CD4-positive, alpha-beta T cell treated with Interleukin-6 for 4 hours (primary cell): ENCODE data around the gene PYCARD.
A peak's percentile ranks its signal among the peaks of the same experiment; 100 is the strongest.
"Not testable (repeated sequence)": the region's sequence is repeated elsewhere in the genome, so short reads cannot be mapped to it uniquely, and the experiment has no call there.

Experiments used
- DNase-seq: peaks from one replicate; pipeline ENCODE4 v3.0.0-alpha.2; 2020; ENCODE audit warnings: mixed read lengths

The PYCARD gene

GRCh38 chr16:31202414-31203375 lies at the start of gene PYCARD:
PYCARD (minus strand) TSS chr16:31202760; CDS start chr16:31202690, 70 bp downstream.
- DNase-seq: peak; percentile 43

- DNase-seq: no peak
These were observed 48.9 kb upstream of the PYCARD start for GRCh38 chr16:31251435-31251834.

- no peak for DNase-seq
These were observed 48.3 kb upstream of the PYCARD start for GRCh38 chr16:31250782-31251384.

- DNase-seq: no peak
These were observed 45.8 kb upstream of the PYCARD start for GRCh38 chr16:31248344-31248743.

GRCh38 chr16:31246296-31246695 lies 43.7 kb upstream of the PYCARD start:
- no peak for DNase-seq

- not testable (repeated sequence) for DNase-seq
These were observed 43.0 kb upstream of the PYCARD start for GRCh38 chr16:31245598-31245997.

- DNase-seq: no peak
These were observed 41.4 kb upstream of the PYCARD start for GRCh38 chr16:31243734-31244670.

GRCh38 chr16:31242206-31242605 lies 39.6 kb upstream of the PYCARD start:
- DNase-seq: no peak

- no peak for DNase-seq
These were observed 35.5 kb upstream of the PYCARD start for GRCh38 chr16:31238041-31238440.

GRCh38 chr16:31229501-31229900 lies 26.9 kb upstream of the PYCARD start:
- DNase-seq: no peak

- DNase-seq: no peak
These were observed 25.6 kb upstream of the PYCARD start for GRCh38 chr16:31228206-31228605.

GRCh38 chr16:31225193-31225592 lies 22.6 kb upstream of the PYCARD start:
- no peak for DNase-seq

GRCh38 chr16:31224092-31224955 lies 21.8 kb upstream of the PYCARD start:
- no peak for DNase-seq

- no peak for DNase-seq
These were observed 20.5 kb upstream of the PYCARD start for GRCh38 chr16:31223044-31223443.

GRCh38 chr16:31221357-31222160 lies 19.0 kb upstream of the PYCARD start:
- DNase-seq: no peak

GRCh38 chr16:31219154-31219741 lies 16.7 kb upstream of the PYCARD start:
- no peak for DNase-seq

GRCh38 chr16:31217136-31217530 lies 14.6 kb upstream of the PYCARD start:
- DNase-seq: no peak

- DNase-seq: peak; percentile 24
These were observed 14.0 kb upstream of the PYCARD start, which contains the start of gene PYDC1 for GRCh38 chr16:31216422-31217135. PYDC1 (minus strand) TSS chr16:31217135; CDS start chr16:31217028, 107 bp downstream.

- DNase-seq: peak; percentile 28
These were observed 13.0 kb upstream of the PYCARD start for GRCh38 chr16:31215287-31216162.
